Epithelial cell of proximal tubule (primary cell): ENCODE measurements around the gene AP1M2. TPM values are rescaled to one million over a fixed set of nuclear protein-coding genes. Genes with fewer than 3 reads are reported as not detected.

Experiments used
- DNase-seq: peaks from one replicate; pipeline ENCODE4 v3.0.0-alpha.2; 2011; ENCODE audit warnings: low read depth
- H3K4me3 ChIP-seq: 2 replicates; pipeline ENCODE4 v1.5.1; 2011; ENCODE audit warnings: low read depth, mild to moderate bottlenecking, low read length
- CTCF ChIP-seq: conservative IDR thresholded peaks from 2 replicates; pipeline ENCODE4 v1.5.1; 2012; ENCODE audit warnings: low read depth, mild to moderate bottlenecking, low read length
- total RNA-seq: library from RNA; depleted of rRNA; stranded (reverse); fragments of >200 nt; gene quantifications from 2 replicates; pipeline ENCODE4 v1.2.3, GENCODE V29; 2015

AP1M2 gene
- total RNA-seq, 1 donor from 2014 or later = 39.7 TPM

DNA sequence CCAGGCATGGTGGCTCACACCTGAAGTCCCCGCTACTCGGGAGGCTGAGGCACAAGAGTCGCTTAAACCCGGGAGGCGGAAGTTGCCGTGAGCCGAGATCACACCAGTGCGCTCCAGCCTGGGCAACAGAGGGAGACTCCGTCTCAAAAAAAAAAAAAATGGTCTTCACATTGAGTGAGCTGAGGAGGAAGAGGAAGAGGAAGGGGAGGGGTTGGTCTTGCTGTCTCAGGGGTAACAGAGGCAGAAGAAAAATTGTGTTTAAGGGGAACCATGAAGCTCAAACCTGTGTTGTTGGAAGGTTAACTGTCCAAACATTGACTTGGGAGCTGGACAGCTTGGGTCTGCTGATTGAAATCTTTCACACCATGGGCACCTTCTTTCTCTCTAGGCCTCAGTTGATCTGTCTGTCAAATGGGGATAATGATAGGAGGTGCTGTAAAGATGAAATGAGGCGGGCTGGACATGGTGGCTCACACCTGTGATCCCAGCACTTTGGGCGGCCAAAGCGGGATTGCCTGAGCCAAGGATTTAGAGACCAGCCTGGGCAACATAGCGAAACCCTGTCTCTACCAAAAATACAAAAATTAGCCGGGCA lies 28.4 kb upstream of the AP1M2 start:
- DNase-seq = no peak
- TF ChIP-seq CTCF = no peak
- H3K4me3 ChIP-seq = no peak overlapping the region

GRCh38 chr19:10612499-10613119 lies 25.5 kb upstream of the AP1M2 start:
- TF ChIP-seq CTCF = no peak
- no peak overlapping the region for H3K4me3 ChIP-seq
- DNase-seq = no peak

DNA sequence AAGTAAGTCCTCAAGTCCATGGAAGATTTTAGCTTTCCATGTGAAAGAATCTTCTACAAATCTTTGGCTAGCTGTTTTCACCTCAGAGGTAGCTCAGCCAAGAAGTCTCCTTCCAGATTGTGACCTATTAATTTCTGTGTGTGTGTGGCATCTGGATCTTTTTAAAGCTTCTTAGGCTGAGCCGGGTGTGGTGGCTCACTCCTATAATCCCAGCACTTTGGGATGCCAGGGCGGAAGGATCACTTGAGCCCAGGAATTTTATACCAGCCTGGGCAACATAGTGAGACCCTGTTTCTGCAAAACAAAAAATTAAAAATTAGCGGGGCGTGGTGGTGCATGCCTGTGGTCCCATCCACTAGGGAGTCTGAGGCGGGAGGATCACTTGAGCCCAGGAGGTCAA lies 24.8 kb upstream of the AP1M2 start:
- H3K4me3 ChIP-seq = no peak overlapping the region
- no peak for TF ChIP-seq CTCF
- no peak for DNase-seq

DNA sequence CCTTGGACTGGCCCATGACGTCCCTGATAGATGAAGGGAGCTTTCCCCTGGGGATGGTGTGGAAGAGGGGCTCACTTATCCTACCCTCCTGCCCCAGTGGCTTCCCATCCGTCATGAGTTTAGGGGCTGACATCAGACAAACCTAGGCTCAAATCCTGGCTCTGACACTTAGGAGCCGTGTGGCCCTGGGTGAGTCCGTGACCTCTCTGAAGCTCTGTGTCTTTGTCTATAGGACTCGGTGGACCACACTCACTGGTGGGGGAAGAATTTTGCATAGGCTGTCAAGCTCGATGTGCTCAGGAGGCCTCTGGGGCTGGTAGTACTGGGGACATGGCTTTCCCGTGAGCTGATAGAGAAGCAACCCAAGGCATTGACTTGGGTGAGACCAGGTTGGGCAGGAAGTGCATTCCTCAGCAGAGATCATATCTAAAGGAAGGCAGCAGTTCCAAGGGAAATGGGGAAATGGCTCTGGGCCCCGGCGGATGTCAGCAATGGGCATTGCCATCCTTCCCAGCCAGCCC lies 17.4 kb upstream of the AP1M2 start:
- no peak for TF ChIP-seq CTCF
- DNase-seq = no peak
- H3K4me3 ChIP-seq = no peak overlapping the region

- TF ChIP-seq CTCF = no peak
- no peak overlapping the region for H3K4me3 ChIP-seq
- DNase-seq = no peak
Observed at GRCh38 chr19:10603873-10604459, 16.9 kb upstream of the AP1M2 start.

DNA sequence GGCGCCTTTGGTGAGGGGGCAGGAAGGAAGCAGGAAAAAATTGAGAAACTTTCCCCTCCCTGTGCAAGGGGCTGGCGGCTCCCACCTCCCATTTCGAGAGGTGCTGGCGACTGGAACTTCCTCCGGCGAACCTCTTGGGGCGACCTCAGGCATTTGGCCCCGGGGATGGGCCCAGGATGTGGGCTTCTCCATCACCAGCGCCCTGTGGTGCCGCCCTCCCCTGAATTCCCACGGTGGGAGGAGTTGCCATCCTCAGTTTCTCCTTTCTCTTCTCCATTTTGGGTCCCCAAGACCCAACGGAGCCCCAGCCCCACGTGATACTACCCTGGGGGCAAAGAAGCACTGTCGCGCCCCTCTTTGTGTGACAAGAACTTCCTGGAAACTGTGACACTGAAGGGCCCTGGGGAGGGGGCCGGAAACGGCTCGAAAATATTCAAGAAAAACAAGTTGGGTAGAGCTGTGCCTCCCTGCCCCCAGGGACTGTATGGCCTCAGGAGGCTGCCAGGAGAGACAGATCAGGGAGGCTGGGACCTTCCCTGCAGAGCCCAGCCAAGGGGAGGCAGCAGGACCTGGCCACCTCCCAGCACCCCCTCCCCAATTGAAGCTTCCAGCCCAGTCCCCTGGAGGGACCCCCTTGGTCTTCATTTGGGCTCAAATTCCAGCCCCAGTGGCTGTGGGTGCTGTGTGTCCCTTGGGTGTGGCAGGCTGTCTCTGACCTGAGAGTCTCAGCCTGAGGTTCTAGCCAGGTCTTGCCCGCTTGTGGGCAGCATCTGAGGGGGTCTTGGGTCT lies 16.2 kb upstream of the AP1M2 start:
- H3K4me3 ChIP-seq = peak overlapping the region; percentile 87
- no peak for TF ChIP-seq CTCF
- DNase-seq = no peak
